Measurements from ENCODE around the gene CASKIN1.
"Not testable (repeated sequence)": the region's sequence is repeated elsewhere in the genome, so short reads cannot be mapped to it uniquely, and the experiment has no call there.

Gene CASKIN1

DNA sequence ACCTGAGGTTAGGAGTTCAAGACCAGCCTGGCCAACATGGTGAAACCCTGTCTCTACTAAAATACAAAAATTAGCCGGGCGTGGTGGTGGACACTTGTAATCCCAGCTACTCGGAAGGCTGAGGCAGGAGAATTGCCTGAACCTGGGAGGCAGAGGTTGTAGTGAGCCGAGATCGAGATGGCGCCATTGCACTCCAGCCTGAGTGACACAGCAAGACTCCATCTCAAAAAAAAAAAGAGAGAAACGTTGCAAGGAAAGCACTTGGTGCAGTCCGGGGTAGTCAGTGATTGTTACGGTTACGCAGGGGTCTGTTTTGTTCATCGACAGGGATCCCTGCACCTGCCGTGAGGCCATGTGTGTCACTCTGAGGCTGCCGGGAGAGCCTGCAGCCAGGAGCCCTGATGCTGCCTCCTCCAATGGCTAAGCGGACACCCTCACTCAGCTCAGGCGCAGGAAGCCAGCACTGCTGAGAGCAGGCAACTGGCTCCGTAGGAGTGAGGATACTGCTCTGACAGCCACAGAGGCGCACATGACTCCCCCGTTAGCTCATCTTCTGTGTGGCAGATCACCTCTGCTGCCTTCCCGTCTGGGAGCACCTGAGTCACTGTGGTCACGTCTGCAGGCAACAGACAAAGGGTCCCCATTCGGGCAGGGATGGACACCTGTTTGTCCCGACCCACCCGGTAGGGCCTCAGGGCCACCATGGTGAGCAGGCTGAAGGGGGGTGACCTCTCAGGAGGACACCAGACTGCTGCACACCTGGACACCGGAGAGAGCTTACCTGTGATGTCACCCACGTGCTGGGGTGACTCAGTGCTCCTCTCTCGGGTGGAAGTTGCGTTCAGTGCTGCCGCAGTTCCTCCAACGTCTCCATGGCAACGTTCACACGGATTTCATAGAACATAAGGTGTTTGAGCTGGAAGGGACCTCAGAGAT, 53.2 kb downstream of the CASKIN1 start:
- DNase-seq (ENCODE audit: low read depth in 4 of 4, low spot score in 1 of 4), result no peak

DNA sequence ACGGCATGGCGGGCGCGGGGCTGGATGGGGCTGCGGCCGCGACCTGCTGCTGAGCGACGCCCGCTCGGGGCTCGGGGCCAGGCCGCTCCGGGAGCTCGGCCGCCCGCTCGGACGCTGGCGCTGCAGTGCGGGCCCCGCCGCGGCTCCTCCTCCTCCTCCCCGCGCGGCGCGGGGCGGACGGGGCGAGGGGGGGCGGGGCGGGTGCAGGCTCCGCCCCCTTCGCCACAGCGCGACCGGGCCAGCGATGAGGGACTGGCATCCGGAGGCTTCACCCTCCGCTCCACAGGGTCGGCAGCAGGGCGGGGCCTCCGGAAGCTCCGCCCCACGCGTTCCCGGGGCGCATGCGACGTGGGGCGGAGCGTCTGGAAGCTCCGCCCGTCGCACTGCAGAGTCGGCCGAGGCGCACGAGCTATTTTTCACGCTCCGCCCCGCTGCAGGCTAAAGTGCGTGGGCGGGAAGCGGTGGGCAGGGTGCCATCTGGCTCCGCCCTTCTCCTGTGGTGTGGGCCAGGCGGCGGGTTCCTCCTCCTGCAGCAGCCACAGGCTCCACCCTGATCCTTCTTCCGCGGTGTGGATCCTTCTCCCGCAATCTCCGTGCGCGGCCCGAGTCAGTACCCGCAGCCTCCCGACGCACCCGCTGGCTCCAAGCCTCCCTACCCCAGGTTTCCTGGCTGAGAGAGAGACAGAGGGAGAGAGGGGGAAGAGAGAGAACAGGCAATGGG, 60.5 kb downstream of the CASKIN1 start, which contains the start of gene PKD1:
PKD1 (minus strand) TSS at position 129 of the 721 bp plus-strand sequence. CDS start 209 bp downstream, outside the sequence.
- DNase-seq (ENCODE audit: low read depth in 4 of 4, low spot score in 1 of 4), result peak; percentile 96 to 99 (median 98)

DNA sequence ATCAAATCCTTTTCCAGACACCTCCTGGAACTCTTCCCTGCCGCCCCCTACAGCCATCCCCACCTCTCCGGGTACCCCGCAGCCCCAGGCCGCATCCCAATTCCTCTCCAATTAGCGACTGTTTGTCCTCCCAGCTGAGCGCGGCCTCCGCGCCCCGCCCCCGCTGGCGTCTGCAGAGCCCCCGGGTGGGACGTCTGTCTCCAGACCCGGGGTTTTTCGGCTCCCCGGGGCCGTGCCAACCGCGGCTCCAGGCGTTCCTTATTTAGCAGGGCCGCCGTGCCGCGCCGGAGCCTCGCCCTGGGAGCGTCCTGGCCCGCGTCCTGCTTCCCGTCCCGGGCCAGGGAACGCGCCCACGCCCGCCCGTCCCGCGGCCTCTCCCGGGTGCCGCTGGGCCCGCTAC, 61.3 kb downstream of the CASKIN1 start:
- DNase-seq (ENCODE audit: low read depth in 4 of 4, low spot score in 1 of 4), result not testable (repeated sequence)

- DNase-seq (ENCODE audit: low read depth in 4 of 4, low spot score in 1 of 4), result not testable (repeated sequence)
Measured at GRCh38 chr16:2133797-2134196, 62.6 kb downstream of the CASKIN1 start.

DNA sequence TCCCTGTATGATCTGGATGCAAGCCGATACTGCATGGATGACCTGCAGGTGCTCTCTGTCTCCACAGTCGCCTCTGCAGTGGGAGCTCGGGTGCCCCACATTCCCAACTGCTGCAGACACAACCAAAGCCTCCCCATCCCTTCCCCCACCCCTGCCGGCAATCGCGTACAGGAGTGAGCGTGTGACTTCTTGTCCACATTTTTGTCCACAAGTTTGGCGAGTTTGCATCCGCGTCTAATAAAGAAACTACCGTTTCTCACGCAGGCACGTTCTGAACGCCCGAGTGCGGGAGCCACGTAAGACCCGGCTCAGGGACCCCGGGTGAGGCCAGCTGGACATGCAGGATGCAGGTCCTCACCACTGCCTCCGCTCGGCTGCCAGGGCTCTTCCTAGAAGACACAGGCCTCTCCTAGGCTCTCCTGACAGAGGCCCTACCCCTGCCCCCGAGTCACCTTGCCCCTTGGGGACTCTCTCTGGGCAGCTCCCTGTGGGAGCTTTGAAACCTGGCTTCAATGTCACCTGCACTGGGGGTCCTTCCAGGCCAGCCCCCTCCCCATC, 66.4 kb downstream of the CASKIN1 start:
- not testable (repeated sequence) for DNase-seq (ENCODE audit: low read depth in 4 of 4, low spot score in 1 of 4)

DNA sequence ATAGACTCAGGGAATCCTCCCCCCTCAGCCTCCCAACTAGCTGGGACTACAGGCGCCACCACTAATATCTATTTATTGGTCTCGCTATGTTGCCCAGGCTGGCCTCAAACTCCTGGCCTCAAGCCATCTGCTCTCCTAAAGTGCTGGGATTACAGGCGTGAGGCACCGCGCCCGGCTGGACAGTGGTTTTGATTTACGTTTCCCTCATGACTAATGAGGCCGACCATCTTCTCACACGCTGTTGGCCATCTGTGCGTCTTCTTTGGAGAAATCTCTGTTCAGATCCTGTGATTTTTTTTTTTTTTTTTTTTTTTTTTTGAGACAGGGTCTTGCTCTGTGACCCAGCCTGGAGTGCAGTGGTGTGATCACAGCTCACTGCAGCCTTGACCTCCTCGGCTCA, 67.2 kb downstream of the CASKIN1 start:
- DNase-seq (ENCODE audit: low read depth in 4 of 4, low spot score in 1 of 4), result not testable (repeated sequence)

GRCh38 chr16:2127630-2128280, 68.7 kb downstream of the CASKIN1 start:
- peak in 1 of 4 experiments; percentile 28 for DNase-seq (ENCODE audit: low read depth in 4 of 4, low spot score in 1 of 4)

Measured in stimulated activated CD4-positive, alpha-beta T cell treated with anti-CD3 and anti-CD28 coated beads, Interleukin-1b, Interleukin-23, amount 100 ng/mL, for 24 hours (primary cell).